DOHH2 (cell line): ENCODE results near the gene MAST1.

Source experiments
- CTCF ChIP-seq: fragments of 200-600 bp; sonication (generic); IDR thresholded peaks from one replicate; pipeline ENCODE4 v1.5.1; 2014; ENCODE audit warnings: antibody characterized with exemption, mild to moderate bottlenecking, low read depth, low read length; ENCODE audit not compliant: poor library complexity, severe bottlenecking
- EZH2phosphoT487 ChIP-seq: fragments of 200-600 bp; sonication (generic); IDR thresholded peaks from 2 replicates; pipeline ENCODE4 v1.6.1; 2017; ENCODE audit warnings: borderline replicate concordance, mild to moderate bottlenecking, antibody characterized with exemption, low read length, moderate library complexity, mixed read lengths

- TF ChIP-seq CTCF: no peak
- TF ChIP-seq EZH2phosphoT487: no peak
Measured at GRCh38 chr19:12836529-12836863, 1.8 kb upstream of the MAST1 start.
